WTC11 (cell line): ENCODE measurements around the gene LAMA3.

ENCODE experiments used
- AFF4 ChIP-seq: sonication (generic); formaldehyde crosslinking; IDR thresholded peaks from 2 replicates; pipeline ENCODE4 v1.8.1; 2023; ENCODE audit warnings: mild to moderate bottlenecking, missing genetic modification reagents, borderline replicate concordance
- NFE2L1 ChIP-seq: sonication (generic); formaldehyde crosslinking; IDR thresholded peaks from 2 replicates; pipeline ENCODE4 v1.8.1; 2023; ENCODE audit warnings: missing genetic modification reagents
- TF ChIP-seq, protein P1 (sequence below): fragments of 200-600 bp; IDR thresholded peaks from 2 replicates; pipeline ENCODE4 v1.8.0; 2022; ENCODE audit warnings: antibody characterized with exemption
- TF ChIP-seq, protein P2 (sequence below): sonication (generic); formaldehyde crosslinking; IDR thresholded peaks from 2 replicates; pipeline ENCODE4 v1.8.0; 2022; ENCODE audit warnings: mild to moderate bottlenecking, missing genetic modification reagents

- TF ChIP-seq, protein P1, sequence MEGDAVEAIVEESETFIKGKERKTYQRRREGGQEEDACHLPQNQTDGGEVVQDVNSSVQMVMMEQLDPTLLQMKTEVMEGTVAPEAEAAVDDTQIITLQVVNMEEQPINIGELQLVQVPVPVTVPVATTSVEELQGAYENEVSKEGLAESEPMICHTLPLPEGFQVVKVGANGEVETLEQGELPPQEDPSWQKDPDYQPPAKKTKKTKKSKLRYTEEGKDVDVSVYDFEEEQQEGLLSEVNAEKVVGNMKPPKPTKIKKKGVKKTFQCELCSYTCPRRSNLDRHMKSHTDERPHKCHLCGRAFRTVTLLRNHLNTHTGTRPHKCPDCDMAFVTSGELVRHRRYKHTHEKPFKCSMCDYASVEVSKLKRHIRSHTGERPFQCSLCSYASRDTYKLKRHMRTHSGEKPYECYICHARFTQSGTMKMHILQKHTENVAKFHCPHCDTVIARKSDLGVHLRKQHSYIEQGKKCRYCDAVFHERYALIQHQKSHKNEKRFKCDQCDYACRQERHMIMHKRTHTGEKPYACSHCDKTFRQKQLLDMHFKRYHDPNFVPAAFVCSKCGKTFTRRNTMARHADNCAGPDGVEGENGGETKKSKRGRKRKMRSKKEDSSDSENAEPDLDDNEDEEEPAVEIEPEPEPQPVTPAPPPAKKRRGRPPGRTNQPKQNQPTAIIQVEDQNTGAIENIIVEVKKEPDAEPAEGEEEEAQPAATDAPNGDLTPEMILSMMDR: no peak
- TF ChIP-seq AFF4 (no peak), NFE2L1 (CRISPR knock-in tag) (no peak)
- TF ChIP-seq, protein P2, sequence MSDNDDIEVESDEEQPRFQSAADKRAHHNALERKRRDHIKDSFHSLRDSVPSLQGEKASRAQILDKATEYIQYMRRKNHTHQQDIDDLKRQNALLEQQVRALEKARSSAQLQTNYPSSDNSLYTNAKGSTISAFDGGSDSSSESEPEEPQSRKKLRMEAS: no peak
Observed at GRCh38 chr18:23879544-23879943, 190.3 kb downstream of the LAMA3 start.
